Measurements from ENCODE around the gene FBXO44. TPM values are rescaled to one million over a fixed set of nuclear protein-coding genes. Genes with fewer than 3 reads are reported as not detected.
A peak's percentile ranks its signal among the peaks of the same experiment; 100 is the strongest.

The FBXO44 gene
- total and polyA plus RNA-seq, 2 donors = 8.6 to 37.3 TPM

DNA sequence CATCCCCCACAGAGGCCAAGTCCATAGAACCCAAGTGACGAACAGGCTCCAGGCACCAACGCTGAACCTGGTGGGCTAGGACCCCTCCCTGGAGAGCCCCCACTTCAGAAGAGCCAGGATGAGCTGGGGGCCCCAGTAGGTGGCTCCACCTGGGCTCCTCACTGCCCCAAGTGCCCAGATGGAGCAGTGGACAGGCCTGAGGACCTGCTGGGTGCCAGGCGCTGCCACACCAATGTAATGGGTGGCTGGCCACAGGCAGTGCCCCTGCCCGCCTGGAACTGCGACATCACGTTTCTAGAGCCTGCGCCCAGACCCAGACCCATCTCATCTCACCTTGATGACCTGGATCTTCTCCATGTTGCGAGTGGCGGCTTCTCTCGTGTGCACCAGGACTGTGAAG lies 20.6 kb downstream of the FBXO44 start:
- H3K36me3 ChIP-seq (ENCODE audit: control insufficient read depth in 2 of 2, insufficient read depth in 2 of 2, low read length in 1 of 2) = peaks cover 43 to 64% of the 10 kb centered on the region in 2 donors
- no peaks in the 10 kb centered on the region for H3K27me3 ChIP-seq (ENCODE audit: control insufficient read depth in 2 of 2, insufficient read depth in 1 of 2, low read length in 1 of 2)
- H3K27ac ChIP-seq (ENCODE audit: low read depth in 1 of 2, low read length in 1 of 2) = no peak overlapping the region
- H3K4me3 ChIP-seq (ENCODE audit: low read length in 2 of 2) = no peak overlapping the region
- no peak for DNase-seq (ENCODE audit: low read depth in 6 of 9, low spot score in 9 of 9)
- H3K9me3 ChIP-seq (ENCODE audit: control insufficient read depth in 2 of 2, insufficient read depth in 1 of 2, low read length in 1 of 2) = no peaks in the 10 kb centered on the region
- 97% methylated on average over 10 of the region's 10 CpGs for WGBS
- H3K4me1 ChIP-seq (ENCODE audit: control insufficient read depth in 2 of 2, insufficient read depth in 2 of 2, low read length in 2 of 2) = peaks cover 5 to 6% of the 10 kb centered on the region in 2 donors

- DNase-seq (ENCODE audit: low read depth in 6 of 9, low spot score in 9 of 9) = no peak
- Histone ChIP-seq H3K36me3 (ENCODE audit: control insufficient read depth in 2 of 2, insufficient read depth in 2 of 2, low read length in 1 of 2) (peaks cover 41 to 53% of the 10 kb centered on the region in 2 donors), H3K27me3 (ENCODE audit: control insufficient read depth in 2 of 2, insufficient read depth in 1 of 2, low read length in 1 of 2) (no peaks in the 10 kb centered on the region), H3K27ac (ENCODE audit: low read depth in 1 of 2, low read length in 1 of 2) (no peak overlapping the region), H3K9me3 (ENCODE audit: control insufficient read depth in 2 of 2, insufficient read depth in 1 of 2, low read length in 1 of 2) (no peaks in the 10 kb centered on the region), H3K4me3 (ENCODE audit: low read length in 2 of 2) (no peak overlapping the region), H3K4me1 (ENCODE audit: control insufficient read depth in 2 of 2, insufficient read depth in 2 of 2, low read length in 2 of 2) (peaks cover 6 to 10% of the 10 kb centered on the region in 2 donors)
- 95% methylated on average over 10 of the region's 10 CpGs for WGBS
Observed at GRCh38 chr1:11676386-11677103, 21.9 kb downstream of the FBXO44 start.

DNA sequence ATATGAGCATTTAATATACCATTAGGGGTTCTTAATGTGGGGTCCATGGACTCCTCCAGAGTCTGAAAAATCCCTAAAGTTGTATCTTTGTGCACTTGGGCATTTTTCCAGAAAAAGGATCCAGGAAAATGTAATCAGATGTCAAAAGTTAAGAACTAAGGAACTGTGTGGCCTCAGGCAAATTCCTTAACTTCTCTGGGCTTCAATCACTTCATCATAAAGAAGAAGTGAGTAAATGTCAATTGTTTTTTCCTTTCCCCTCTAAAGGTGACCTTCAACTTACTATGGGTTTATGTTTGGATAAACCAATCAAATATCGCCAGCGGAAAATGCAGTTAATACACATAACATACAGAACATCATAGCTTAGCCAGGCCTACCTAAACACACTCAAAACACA lies 23.8 kb downstream of the FBXO44 start:
- Histone ChIP-seq H3K27ac (ENCODE audit: low read depth in 1 of 2, low read length in 1 of 2) (no peak overlapping the region), H3K36me3 (ENCODE audit: control insufficient read depth in 2 of 2, insufficient read depth in 2 of 2, low read length in 1 of 2) (peaks cover 27 to 36% of the 10 kb centered on the region in 2 donors), H3K4me1 (ENCODE audit: control insufficient read depth in 2 of 2, insufficient read depth in 2 of 2, low read length in 2 of 2) (peaks cover 12 to 21% of the 10 kb centered on the region in 2 donors), H3K9me3 (ENCODE audit: control insufficient read depth in 2 of 2, insufficient read depth in 1 of 2, low read length in 1 of 2) (peaks cover 0 to 4% of the 10 kb centered on the region in 2 donors), H3K27me3 (ENCODE audit: control insufficient read depth in 2 of 2, insufficient read depth in 1 of 2, low read length in 1 of 2) (peaks cover 0 to 3% of the 10 kb centered on the region in 2 donors), H3K4me3 (ENCODE audit: low read length in 2 of 2) (no peak overlapping the region)
- WGBS = 98% methylated on average over 2 of the region's 2 CpGs
- DNase-seq (ENCODE audit: low read depth in 6 of 9, low spot score in 9 of 9) = no peak

GRCh38 chr1:11680270-11681070 lies 25.8 kb downstream of the FBXO44 start:
- peak in 2 of 9 donors; percentile 27 to 48 for DNase-seq (ENCODE audit: low read depth in 6 of 9, low spot score in 9 of 9)
- Histone ChIP-seq H3K9me3 (ENCODE audit: control insufficient read depth in 2 of 2, insufficient read depth in 1 of 2, low read length in 1 of 2) (peaks cover 0 to 4% of the 10 kb centered on the region in 2 donors), H3K4me3 (ENCODE audit: low read length in 2 of 2) (peak overlapping the region; percentile 90 to 91), H3K27me3 (ENCODE audit: control insufficient read depth in 2 of 2, insufficient read depth in 1 of 2, low read length in 1 of 2) (peaks cover 0 to 11% of the 10 kb centered on the region in 2 donors), H3K27ac (ENCODE audit: low read depth in 1 of 2, low read length in 1 of 2) (peak overlapping the region; percentile 60 to 96), H3K36me3 (ENCODE audit: control insufficient read depth in 2 of 2, insufficient read depth in 2 of 2, low read length in 1 of 2) (peaks cover 11 to 18% of the 10 kb centered on the region in 2 donors), H3K4me1 (ENCODE audit: control insufficient read depth in 2 of 2, insufficient read depth in 2 of 2, low read length in 2 of 2) (peaks cover 12 to 21% of the 10 kb centered on the region in 2 donors)
- WGBS = 14% methylated on average over 65 of the region's 65 CpGs

DNA sequence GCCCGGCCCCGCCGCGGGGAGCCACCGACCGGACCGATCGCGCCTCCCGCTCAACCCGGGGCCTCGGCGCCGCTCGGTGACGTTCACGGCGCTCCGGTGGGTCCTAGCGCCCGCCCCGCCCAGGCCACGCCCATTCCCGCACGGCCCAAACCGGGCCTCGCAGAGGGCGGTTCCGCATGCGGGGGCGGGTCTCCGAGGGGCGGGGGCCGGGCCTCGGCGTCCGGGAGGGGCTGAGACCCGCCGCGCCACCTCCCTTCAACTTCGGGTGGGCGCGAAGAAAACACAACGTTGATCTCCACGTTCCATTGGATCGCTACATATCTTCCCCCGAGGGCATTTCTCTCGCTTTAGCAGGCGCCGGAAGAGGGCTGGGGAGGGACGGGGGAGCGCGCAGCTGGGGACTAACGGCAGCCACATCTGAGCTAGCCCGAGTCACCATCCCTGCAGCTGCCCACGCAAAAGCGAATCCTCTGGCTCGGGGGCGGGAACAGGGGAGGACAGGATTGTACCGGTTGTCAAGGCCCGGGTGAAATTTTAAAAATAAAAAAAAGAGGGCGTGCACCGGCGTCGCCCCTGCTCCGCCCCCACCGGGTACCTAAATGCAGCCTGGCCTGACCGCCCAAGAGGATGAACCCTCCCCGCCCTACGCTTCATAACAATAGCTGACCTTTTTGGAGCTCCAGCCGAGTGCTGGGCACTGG lies 26.5 kb downstream of the FBXO44 start, which contains the start of gene MAD2L2:
MAD2L2 (minus strand) TSS at position 78 of the 701 bp plus-strand sequence. CDS start 547 bp downstream, outside the sequence.
- Histone ChIP-seq H3K4me1 (ENCODE audit: control insufficient read depth in 2 of 2, insufficient read depth in 2 of 2, low read length in 2 of 2) (peaks cover 12 to 21% of the 10 kb centered on the region in 2 donors), H3K36me3 (ENCODE audit: control insufficient read depth in 2 of 2, insufficient read depth in 2 of 2, low read length in 1 of 2) (peaks cover 3 to 10% of the 10 kb centered on the region in 2 donors), H3K27ac (ENCODE audit: low read depth in 1 of 2, low read length in 1 of 2) (peak within 1 kb of the TSS; percentile 85 to 96), H3K4me3 (ENCODE audit: low read length in 2 of 2) (peak within 1 kb of the TSS; percentile 90 to 91), H3K27me3 (ENCODE audit: control insufficient read depth in 2 of 2, insufficient read depth in 1 of 2, low read length in 1 of 2) (peaks cover 0 to 15% of the 10 kb centered on the region in 2 donors), H3K9me3 (ENCODE audit: control insufficient read depth in 2 of 2, insufficient read depth in 1 of 2, low read length in 1 of 2) (peaks cover 0 to 4% of the 10 kb centered on the region in 2 donors)
- under 1% methylated on average over 71 of the region's 71 CpGs for WGBS
- DNase-seq (ENCODE audit: low read depth in 6 of 9, low spot score in 9 of 9) = peak; percentile 58 to 93 (median 80)

GRCh38 chr1:11682287-11682771 lies 27.7 kb downstream of the FBXO44 start:
- DNase-seq (ENCODE audit: low read depth in 6 of 9, low spot score in 9 of 9) = no peak
- Histone ChIP-seq H3K27ac (ENCODE audit: low read depth in 1 of 2, low read length in 1 of 2) (peak overlapping the region in 1 of 2 donors; percentile 85), H3K4me1 (ENCODE audit: control insufficient read depth in 2 of 2, insufficient read depth in 2 of 2, low read length in 2 of 2) (peaks cover 12 to 21% of the 10 kb centered on the region in 2 donors), H3K27me3 (ENCODE audit: control insufficient read depth in 2 of 2, insufficient read depth in 1 of 2, low read length in 1 of 2) (peaks cover 2 to 18% of the 10 kb centered on the region in 2 donors), H3K9me3 (ENCODE audit: control insufficient read depth in 2 of 2, insufficient read depth in 1 of 2, low read length in 1 of 2) (peaks cover 0 to 4% of the 10 kb centered on the region in 2 donors), H3K4me3 (ENCODE audit: low read length in 2 of 2) (peak overlapping the region in 1 of 2 donors; percentile 90), H3K36me3 (ENCODE audit: control insufficient read depth in 2 of 2, insufficient read depth in 2 of 2, low read length in 1 of 2) (peaks cover under 1 to 2% of the 10 kb centered on the region in 2 donors)
- 79% methylated on average over 7 of the region's 7 CpGs for WGBS

DNA sequence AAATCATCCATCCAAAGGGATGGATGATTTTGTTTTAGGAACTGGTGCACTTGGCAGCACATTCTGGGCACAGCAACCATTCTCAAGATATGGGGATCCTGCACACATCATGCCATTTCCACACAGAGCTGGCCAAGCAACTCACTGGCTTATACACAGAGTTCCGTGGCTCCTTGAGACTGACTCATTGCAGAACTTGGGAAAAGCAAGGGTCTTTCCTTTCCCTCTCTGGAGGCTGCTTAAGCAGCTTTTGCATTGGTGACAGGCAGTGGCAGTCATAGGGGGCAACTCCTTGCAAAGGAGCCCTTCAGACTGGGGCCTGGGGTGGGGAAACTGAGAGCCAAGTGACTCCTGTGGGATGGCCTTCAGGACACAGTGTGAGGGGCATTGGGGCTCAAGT lies 28.1 kb downstream of the FBXO44 start:
- H3K9me3 ChIP-seq (ENCODE audit: control insufficient read depth in 2 of 2, insufficient read depth in 1 of 2, low read length in 1 of 2) = peaks cover 0 to 4% of the 10 kb centered on the region in 2 donors
- H3K27me3 ChIP-seq (ENCODE audit: control insufficient read depth in 2 of 2, insufficient read depth in 1 of 2, low read length in 1 of 2) = peaks cover 2 to 21% of the 10 kb centered on the region in 2 donors
- 96% methylated on average over 1 of the region's 1 CpG for WGBS
- no peak overlapping the region for H3K27ac ChIP-seq (ENCODE audit: low read depth in 1 of 2, low read length in 1 of 2)
- H3K36me3 ChIP-seq (ENCODE audit: control insufficient read depth in 2 of 2, insufficient read depth in 2 of 2, low read length in 1 of 2) = no peaks in the 10 kb centered on the region
- DNase-seq (ENCODE audit: low read depth in 6 of 9, low spot score in 9 of 9) = no peak
- H3K4me3 ChIP-seq (ENCODE audit: low read length in 2 of 2) = no peak overlapping the region
- peaks cover 12 to 21% of the 10 kb centered on the region in 2 donors for H3K4me1 ChIP-seq (ENCODE audit: control insufficient read depth in 2 of 2, insufficient read depth in 2 of 2, low read length in 2 of 2)

- H3K27ac ChIP-seq (ENCODE audit: low read depth in 1 of 2, low read length in 1 of 2) = no peak overlapping the region
- no peaks in the 10 kb centered on the region for H3K36me3 ChIP-seq (ENCODE audit: control insufficient read depth in 2 of 2, insufficient read depth in 2 of 2, low read length in 1 of 2)
- no peak overlapping the region for H3K4me3 ChIP-seq (ENCODE audit: low read length in 2 of 2)
- 89% methylated on average over 7 of the region's 7 CpGs for WGBS
- no peak for DNase-seq (ENCODE audit: low read depth in 6 of 9, low spot score in 9 of 9)
- H3K4me1 ChIP-seq (ENCODE audit: control insufficient read depth in 2 of 2, insufficient read depth in 2 of 2, low read length in 2 of 2) = peaks cover 12 to 21% of the 10 kb centered on the region in 2 donors
- H3K9me3 ChIP-seq (ENCODE audit: control insufficient read depth in 2 of 2, insufficient read depth in 1 of 2, low read length in 1 of 2) = peaks cover 0 to 4% of the 10 kb centered on the region in 2 donors
- H3K27me3 ChIP-seq (ENCODE audit: control insufficient read depth in 2 of 2, insufficient read depth in 1 of 2, low read length in 1 of 2) = peaks cover 2 to 32% of the 10 kb centered on the region in 2 donors
Observed at GRCh38 chr1:11684070-11684469, 29.4 kb downstream of the FBXO44 start.
